K562 (cell line): ENCODE measurements around the gene ZCRB1. TPM values are rescaled to one million over a fixed set of nuclear protein-coding genes. Genes with fewer than 3 reads are reported as not detected.

Experiments used
- ATAC-seq: fragments of 200-7000 bp; cut with Tn5 transposase; 3 replicates; pipeline ENCODE4 v1.9.1; 2020; ENCODE audit warnings: moderate library complexity
- BruUV-seq: library from RNA; stranded (reverse); fragments of 400-500 nt; replicated peaks from 2 replicates; lab custom pipeline; 2021; lab: Mats Ljungman, UMichigan
- CTCF ChIA-PET: fragments of 300-600 bp; formaldehyde crosslinking; extraction: SDS; loops from one replicate; lab custom pipeline; 2021; ENCODE audit warnings: low intra/inter-chr PET ratio; lab: Yijun Ruan, JAX
- POLR2A ChIA-PET: fragments of 300-600, 350-650 bp; sonication (Branson Sonifier 250); formaldehyde crosslinking; extraction: SDS; loops from one replicate; lab custom pipeline; 2021; ENCODE audit warnings: antibody characterized with exemption, inconsistent platforms; lab: Yijun Ruan, JAX
- DNase-seq, 4 experiments: peaks; one replicate each; pipeline versions ENCODE4 v3.0.0 to v3.0.0-alpha.2; 2011 to 2018; ENCODE audit warnings: low spot score in 3 of 4, mixed read lengths in 3 of 4; ENCODE audit errors: extremely low read depth in 1 of 4
- FAIRE-seq: peaks from 2 replicates; lab custom pipeline; 2011; peaks lifted over from hg19 to GRCh38; lab: Jason Lieb, UNC
- H2AFZ ChIP-seq: 2 replicates; pipeline ENCODE4 v1.6.0; 2011; ENCODE audit warnings: low read depth, low read length, control low read depth, inconsistent platforms
- H3K27ac ChIP-seq: fragments of 200-600 bp; 3 replicates; pipeline ENCODE4 v1.8.0; 2011; ENCODE audit warnings: low read depth, mild to moderate bottlenecking, control low read depth, inconsistent platforms, low read length, moderate library complexity, mixed read lengths; ENCODE audit errors: extremely low read depth
- H3K27me3 ChIP-seq, 2 experiments: fragments of 300-600 bp in 1 of 2; 2 replicates in 1 of 2; 3 replicates in 1 of 2; pipeline versions ENCODE4 v1.6.0 to v1.8.0; 2011; ENCODE audit warnings: inconsistent platforms in 2 of 2, low read length in 2 of 2, mild to moderate bottlenecking in 1 of 2, mixed read lengths in 1 of 2, moderate library complexity in 1 of 2; ENCODE audit not compliant: control insufficient read depth in 2 of 2, insufficient read depth in 2 of 2
- H3K36me3 ChIP-seq: fragments of 300-600 bp; 3 replicates; pipeline ENCODE4 v1.8.0; 2011; ENCODE audit warnings: mild to moderate bottlenecking, low read length, inconsistent platforms; ENCODE audit not compliant: control insufficient read depth, insufficient read depth
- H3K4me1 ChIP-seq, 2 experiments: fragments of 200-600 bp in 1 of 2; replicated peaks in 1 of 2; 2 replicates in 1 of 2; 3 replicates in 1 of 2; pipeline versions ENCODE4 v1.5.1 to v1.8.0; 2011; ENCODE audit warnings: inconsistent platforms in 2 of 2, low read length in 2 of 2, mild to moderate bottlenecking in 1 of 2, mixed read lengths in 1 of 2, moderate library complexity in 1 of 2; ENCODE audit not compliant: control insufficient read depth in 2 of 2, insufficient read depth in 2 of 2
- H3K4me2 ChIP-seq: 2 replicates; pipeline ENCODE4 v1.6.1; 2011; ENCODE audit warnings: low read length, control low read depth, inconsistent platforms, mixed read lengths; ENCODE audit not compliant: insufficient read depth
- H3K4me3 ChIP-seq: fragments of 200-600 bp; sonication (generic), shearing (Covaris generic); 2 replicates; pipeline ENCODE4 v1.5.1; 2016; ENCODE audit warnings: control low read depth, inconsistent platforms
- H3K79me2 ChIP-seq: fragments of 200-600 bp; 3 replicates; pipeline ENCODE4 v1.8.0; 2011; ENCODE audit warnings: low read length, inconsistent platforms; ENCODE audit not compliant: control insufficient read depth, insufficient read depth
- H3K9ac ChIP-seq, 2 experiments: 2 replicates each; pipeline versions ENCODE4 v1.6.0 to v1.6.1; 2011; ENCODE audit warnings: low read depth in 2 of 2, low read length in 2 of 2, control low read depth in 1 of 2, inconsistent platforms in 1 of 2, mild to moderate bottlenecking in 1 of 2, mixed read lengths in 1 of 2; ENCODE audit not compliant: insufficient read depth in 1 of 2
- H3K9me1 ChIP-seq: one replicate; pipeline ENCODE4 v1.6.0; 2011; ENCODE audit warnings: inconsistent platforms, mild to moderate bottlenecking, low read length, moderate library complexity; ENCODE audit not compliant: control insufficient read depth, insufficient read depth
- H3K9me3 ChIP-seq: replicated peaks from 2 replicates; pipeline ENCODE4 v1.5.1; 2011; ENCODE audit warnings: low read depth, low read length, inconsistent platforms; ENCODE audit not compliant: control insufficient read depth, insufficient read depth
- H4K20me1 ChIP-seq: replicated peaks from 2 replicates; pipeline ENCODE4 v1.6.1; 2011; ENCODE audit warnings: low read length, inconsistent platforms, mixed read lengths; ENCODE audit not compliant: control insufficient read depth, insufficient read depth
- CBX1 ChIP-seq: sonication (generic); IDR thresholded peaks from 2 replicates; pipeline ENCODE4 v1.6.1; 2016; ENCODE audit warnings: antibody characterized with exemption, low read depth, mild to moderate bottlenecking
- KHSRP ChIP-seq: fragments of 450-650 bp; IDR thresholded peaks from 2 replicates; pipeline ENCODE4 v1.6.1; 2017
- LEF1 ChIP-seq: fragments of 450-650 bp; IDR thresholded peaks from 2 replicates; pipeline ENCODE4 v1.6.1; 2016; ENCODE audit warnings: mild to moderate bottlenecking
- MTF1 ChIP-seq: fragments of 250-450 bp; sonication (Bioruptor Pico); IDR thresholded peaks from 2 replicates; pipeline ENCODE4 v1.9.0; 2021; ENCODE audit warnings: moderate library complexity, mild to moderate bottlenecking, inconsistent platforms, borderline replicate concordance
- RBFOX2 ChIP-seq: fragments of 200-400 bp; formaldehyde crosslinking; IDR thresholded peaks from 2 replicates; pipeline ENCODE4 v1.6.1; 2017; ENCODE audit warnings: low read depth, mild to moderate bottlenecking, low read length, moderate library complexity
- SIRT6 ChIP-seq: IDR thresholded peaks from one replicate; pipeline ENCODE4 v1.6.1; 2012; ENCODE audit warnings: low read depth, mild to moderate bottlenecking, control low read depth, inconsistent platforms, low read length, moderate library complexity
- SMAD1 ChIP-seq: fragments of 150-350 bp; IDR thresholded peaks from 2 replicates; pipeline ENCODE4 v1.6.1; 2014; ENCODE audit warnings: low read length, low read depth; ENCODE audit not compliant: partially characterized antibody
- STAT5A ChIP-seq: IDR thresholded peaks from 2 replicates; pipeline ENCODE4 v1.6.1; 2012; ENCODE audit warnings: low read length, inconsistent platforms, borderline replicate concordance
- ZNF217 ChIP-seq: sonication (generic); formaldehyde crosslinking; IDR thresholded peaks from 2 replicates; pipeline ENCODE4 v1.8.0; 2022; ENCODE audit warnings: mild to moderate bottlenecking, missing genetic modification reagents
- ZNF253 ChIP-seq: fragments of 250-450 bp; sonication (Bioruptor Pico); conservative IDR thresholded peaks from 2 replicates; pipeline ENCODE4 v1.6.1; 2021; ENCODE audit warnings: mild to moderate bottlenecking
- WGBS: fragments of 100-300 bp; shearing (Covaris generic); methylation state at CpG from one replicate; pipeline ENCODE4 v1.1.6; 2016; ENCODE audit warnings: low coverage, mixed read lengths; ENCODE audit not compliant: insufficient coverage; ENCODE audit errors: missing lambda C conversion rate; 5-methylcytosine and 5-hydroxymethylcytosine counted together
- in situ Hi-C: fragments of 300-500 bp; cut with MboI; formaldehyde crosslinking; loops from 4 replicates; pipeline ENCODE4 v1.15.0; 2018; ENCODE audit warnings: inconsistent platforms, mixed read lengths
- intact Hi-C: fragments of 100-400 bp; cut with micrococcal nuclease; formaldehyde crosslinking; loops from 2 replicates; pipeline ENCODE4 v1.14.2; 2022
- polyA plus RNA-seq, 8 experiments: library from polyadenylated mRNA; depleted of rRNA in 4 of 8; stranded (reverse) in 5 of 8; unstranded in 3 of 8; fragments of >200 nt; fragmentation: Nextera tagmentation in 2 of 8; fragmentation: Illumina TruSeq in 1 of 8; extraction: Ambion mirVana in 2 of 8; extraction: Trizol in 1 of 8; gene quantifications; 2 replicates each; pipeline versions ENCODE4 v1.2.1 to v1.2.3, GENCODE V29; 2011 to 2014; ENCODE audit warnings: inconsistent platforms in 1 of 8, missing spikeins in 1 of 8
- total RNA-seq, 7 experiments: library from RNA; depleted of rRNA in 6 of 7; stranded (reverse); fragments of >200 nt in 6 of 7; fragmentation: Illumina TruSeq in 2 of 7; extraction: Trizol in 2 of 7; gene quantifications; 2 replicates each; pipeline versions ENCODE4 v1.2.1 to v1.2.3, GENCODE V29; 2011 to 2021; ENCODE audit warnings: low replicate concordance in 1 of 7
- TF ChIP-seq, protein P1 (sequence below), 3 experiments: IDR thresholded peaks in 2 of 3; conservative IDR thresholded peaks in 1 of 3; 2 replicates each; pipeline ENCODE4 v1.5.1; 2011 to 2012; ENCODE audit warnings: low read length in 3 of 3, mild to moderate bottlenecking in 3 of 3, control low read depth in 2 of 3, improper control_type of control experiment in 1 of 3, inconsistent platforms in 1 of 3, low read depth in 1 of 3, mixed read lengths in 1 of 3, moderate library complexity in 1 of 3; ENCODE audit not compliant: insufficient read depth in 2 of 3
- TF ChIP-seq, protein P2 (sequence below): fragments of 200-800 bp; sonication (Bioruptor generic); IDR thresholded peaks from 2 replicates; pipeline ENCODE4 v1.6.1; 2017; ENCODE audit warnings: missing genetic modification characterization, missing compliant biosample characterization
- TF ChIP-seq, protein P3 (sequence below): fragments of 450-650 bp; IDR thresholded peaks from 2 replicates; pipeline ENCODE4 v1.6.1; 2016; ENCODE audit warnings: antibody characterized with exemption
- TF ChIP-seq, protein P4 (sequence below): fragments of 450-650 bp; formaldehyde crosslinking; IDR thresholded peaks from 2 replicates; pipeline ENCODE4 v1.4.0; 2020; ENCODE audit warnings: mild to moderate bottlenecking, moderate library complexity

ZCRB1 gene
- total and polyA plus RNA-seq, 9 of the 15 experiments (the other 6 are each of a cell fraction or from before 2014, with no cell fraction given) = 36.0 to 102 (median 51.0) TPM

DNA sequence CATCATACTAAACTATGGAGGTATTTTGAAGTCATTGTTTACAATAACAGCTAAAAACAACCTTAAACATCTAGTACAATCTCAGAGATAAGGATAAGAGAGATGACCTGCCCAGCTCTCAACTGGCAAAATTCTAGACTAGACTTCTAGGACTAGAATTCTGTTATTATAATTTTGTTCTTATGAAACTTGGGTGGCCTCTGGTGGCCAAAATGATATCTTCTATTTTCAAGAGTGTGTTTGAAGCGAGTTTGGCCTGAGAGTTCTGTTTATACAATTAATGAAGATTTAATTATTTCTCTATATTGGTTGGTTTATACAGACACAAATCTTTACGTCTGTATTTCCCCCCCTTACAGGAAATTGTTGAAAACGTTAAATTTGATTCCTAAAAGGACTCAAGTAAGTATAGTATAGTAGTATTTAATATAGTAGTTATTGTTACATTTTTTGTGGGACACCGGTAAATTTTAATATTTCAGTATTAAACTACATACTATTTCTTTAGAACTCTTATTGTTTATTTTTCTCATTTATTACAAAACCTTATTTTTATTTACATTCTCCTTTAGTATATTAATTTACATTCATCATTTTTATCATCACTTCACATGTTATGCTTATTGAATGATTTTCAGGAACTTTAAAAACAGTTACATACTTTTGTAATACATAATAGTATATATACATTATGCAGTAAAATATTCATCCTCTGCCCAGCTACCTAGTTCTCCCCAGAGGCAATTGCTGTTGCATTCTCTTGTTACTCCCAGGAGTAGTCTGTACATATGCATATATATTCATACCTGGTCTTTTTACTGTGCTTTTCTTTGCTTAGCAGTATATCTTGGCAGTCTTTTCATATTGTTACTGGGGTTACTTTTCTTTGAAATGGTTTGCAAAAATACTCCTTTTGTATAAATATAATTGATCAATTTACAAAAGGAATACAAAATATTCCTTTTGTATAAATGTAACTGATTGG, 6.7 kb upstream of the ZCRB1 start:
- peak; percentile 77 for FAIRE-seq
- Histone ChIP-seq H3K9me3 (no peaks in the 10 kb centered on the region), H3K27ac (no peak overlapping the region), H3K36me3 (peaks cover 32% of the 10 kb centered on the region; the same call in 2 of the 3 replicates), H3K4me1 (peaks cover 2 to 3% of the 10 kb centered on the region in 2 experiments), H3K79me2 (peaks cover 87% of the 10 kb centered on the region), H3K4me2 (no peak overlapping the region), H3K27me3 (no peaks in the 10 kb centered on the region), H2AFZ (no peak overlapping the region), H3K9me1 (no peaks in the 10 kb centered on the region), H3K9ac (no peak overlapping the region), H4K20me1 (0 out of 2 replicates have a peak, but pooled peaks cover 12% of the 10 kb centered on the region), H3K4me3 (no peak overlapping the region)
- intact Hi-C loops = loop anchor here (1.0 to 5.0 kb wide), 3 partner anchors 35 to 203 kb away; no protein-coding TSS in a partner anchor
- peak; percentile 81 for ATAC-seq
- no TSS peak for BruUV-seq
- ChIA-PET POLR2A (interaction anchor here (0.9 to 1.0 kb wide), 2 partner anchors 7 to 32 kb away, joined by 3 to 6 read pairs; no protein-coding TSS in a partner anchor), CTCF (interaction anchor here (0.6 to 2.9 kb wide), 5 partner anchors 170 to 1385 kb away, joined by 3 to 27 read pairs (median 3); no protein-coding TSS in a partner anchor)
- DNase-seq = peak in 2 of 4 experiments; percentile 42 to 65
- WGBS = 24% methylated on average over 4 of the region's 4 CpGs
- in situ Hi-C loops = no loop called here
- TF ChIP-seq, protein P1, sequence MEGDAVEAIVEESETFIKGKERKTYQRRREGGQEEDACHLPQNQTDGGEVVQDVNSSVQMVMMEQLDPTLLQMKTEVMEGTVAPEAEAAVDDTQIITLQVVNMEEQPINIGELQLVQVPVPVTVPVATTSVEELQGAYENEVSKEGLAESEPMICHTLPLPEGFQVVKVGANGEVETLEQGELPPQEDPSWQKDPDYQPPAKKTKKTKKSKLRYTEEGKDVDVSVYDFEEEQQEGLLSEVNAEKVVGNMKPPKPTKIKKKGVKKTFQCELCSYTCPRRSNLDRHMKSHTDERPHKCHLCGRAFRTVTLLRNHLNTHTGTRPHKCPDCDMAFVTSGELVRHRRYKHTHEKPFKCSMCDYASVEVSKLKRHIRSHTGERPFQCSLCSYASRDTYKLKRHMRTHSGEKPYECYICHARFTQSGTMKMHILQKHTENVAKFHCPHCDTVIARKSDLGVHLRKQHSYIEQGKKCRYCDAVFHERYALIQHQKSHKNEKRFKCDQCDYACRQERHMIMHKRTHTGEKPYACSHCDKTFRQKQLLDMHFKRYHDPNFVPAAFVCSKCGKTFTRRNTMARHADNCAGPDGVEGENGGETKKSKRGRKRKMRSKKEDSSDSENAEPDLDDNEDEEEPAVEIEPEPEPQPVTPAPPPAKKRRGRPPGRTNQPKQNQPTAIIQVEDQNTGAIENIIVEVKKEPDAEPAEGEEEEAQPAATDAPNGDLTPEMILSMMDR (IDR thresholded peaks at IDR 0.05 in 2 of 3, conservative IDR thresholded peaks at IDR 0.05 in 1 of 3; ENCODE audit: insufficient read depth in 2 of 3, low read depth in 1 of 3, low read length in 3 of 3) = peak; percentile 41 to 72 (median 51); a peak in 5 of 6 replicates
- no peak for TF ChIP-seq SMAD1
- no peak for TF ChIP-seq STAT5A
- no peak for TF ChIP-seq LEF1
- no peak for TF ChIP-seq ZNF253 (CRISPR knock-in tag)
- TF ChIP-seq, protein P2, sequence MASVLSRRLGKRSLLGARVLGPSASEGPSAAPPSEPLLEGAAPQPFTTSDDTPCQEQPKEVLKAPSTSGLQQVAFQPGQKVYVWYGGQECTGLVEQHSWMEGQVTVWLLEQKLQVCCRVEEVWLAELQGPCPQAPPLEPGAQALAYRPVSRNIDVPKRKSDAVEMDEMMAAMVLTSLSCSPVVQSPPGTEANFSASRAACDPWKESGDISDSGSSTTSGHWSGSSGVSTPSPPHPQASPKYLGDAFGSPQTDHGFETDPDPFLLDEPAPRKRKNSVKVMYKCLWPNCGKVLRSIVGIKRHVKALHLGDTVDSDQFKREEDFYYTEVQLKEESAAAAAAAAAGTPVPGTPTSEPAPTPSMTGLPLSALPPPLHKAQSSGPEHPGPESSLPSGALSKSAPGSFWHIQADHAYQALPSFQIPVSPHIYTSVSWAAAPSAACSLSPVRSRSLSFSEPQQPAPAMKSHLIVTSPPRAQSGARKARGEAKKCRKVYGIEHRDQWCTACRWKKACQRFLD = no peak
- TF ChIP-seq, protein P3, sequence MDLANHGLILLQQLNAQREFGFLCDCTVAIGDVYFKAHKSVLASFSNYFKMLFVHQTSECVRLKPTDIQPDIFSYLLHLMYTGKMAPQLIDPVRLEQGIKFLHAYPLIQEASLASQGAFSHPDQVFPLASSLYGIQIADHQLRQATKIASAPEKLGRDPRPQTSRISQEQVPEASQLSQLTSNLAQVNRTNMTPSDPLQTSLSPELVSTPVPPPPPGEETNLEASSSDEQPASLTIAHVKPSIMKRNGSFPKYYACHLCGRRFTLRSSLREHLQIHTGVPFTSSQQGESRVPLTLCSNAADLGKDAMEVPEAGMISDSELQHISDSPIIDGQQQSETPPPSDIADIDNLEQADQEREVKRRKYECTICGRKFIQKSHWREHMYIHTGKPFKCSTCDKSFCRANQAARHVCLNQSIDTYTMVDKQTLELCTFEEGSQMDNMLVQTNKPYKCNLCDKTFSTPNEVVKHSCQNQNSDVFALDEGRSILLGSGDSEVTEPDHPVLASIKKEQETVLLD = no peak
- no peak for TF ChIP-seq SIRT6
- TF ChIP-seq MTF1 = no peak
- no peak for TF ChIP-seq ZNF217 (CRISPR knock-in tag)
- no peak for TF ChIP-seq RBFOX2
- TF ChIP-seq, protein P4, sequence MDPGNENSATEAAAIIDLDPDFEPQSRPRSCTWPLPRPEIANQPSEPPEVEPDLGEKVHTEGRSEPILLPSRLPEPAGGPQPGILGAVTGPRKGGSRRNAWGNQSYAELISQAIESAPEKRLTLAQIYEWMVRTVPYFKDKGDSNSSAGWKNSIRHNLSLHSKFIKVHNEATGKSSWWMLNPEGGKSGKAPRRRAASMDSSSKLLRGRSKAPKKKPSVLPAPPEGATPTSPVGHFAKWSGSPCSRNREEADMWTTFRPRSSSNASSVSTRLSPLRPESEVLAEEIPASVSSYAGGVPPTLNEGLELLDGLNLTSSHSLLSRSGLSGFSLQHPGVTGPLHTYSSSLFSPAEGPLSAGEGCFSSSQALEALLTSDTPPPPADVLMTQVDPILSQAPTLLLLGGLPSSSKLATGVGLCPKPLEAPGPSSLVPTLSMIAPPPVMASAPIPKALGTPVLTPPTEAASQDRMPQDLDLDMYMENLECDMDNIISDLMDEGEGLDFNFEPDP = no peak
- no peak for TF ChIP-seq KHSRP
- no peak for TF ChIP-seq CBX1
